IMR-90 (cell line): ENCODE measurements around the gene FNDC3B. TPM values are rescaled to one million over a fixed set of nuclear protein-coding genes. Genes with fewer than 3 reads are reported as not detected.

Experiments used
- ATAC-seq: fragments of 200-7000 bp; cut with Tn5 transposase; 2 replicates; pipeline ENCODE4 v1.9.1; 2020; ENCODE audit warnings: low read depth, mild to moderate bottlenecking, moderate library complexity
- BruUV-seq: library from RNA; stranded (reverse); fragments of 400-500 nt; replicated peaks from 2 replicates; lab custom pipeline; 2021; lab: Mats Ljungman, UMichigan
- CTCF ChIA-PET: fragments of 300-600 bp; formaldehyde crosslinking; extraction: SDS; loops from one replicate; lab custom pipeline; 2021; ENCODE audit warnings: antibody characterized with exemption; lab: Yijun Ruan, JAX
- POLR2A ChIA-PET: fragments of 300-600 bp; sonication (Branson Sonifier 250); formaldehyde crosslinking; loops from one replicate; lab custom pipeline; 2022; ENCODE audit warnings: antibody characterized with exemption; ENCODE audit not compliant: unreplicated experiment; lab: Charles Lee
- DNase-seq: peaks from one replicate; pipeline ENCODE4 v3.0.0; 2013
- H2AFZ ChIP-seq: replicated peaks from 2 replicates; pipeline ENCODE3; 2013; ENCODE audit warnings: low read length, mild to moderate bottlenecking; ENCODE audit not compliant: poor library complexity
- H2AK5ac ChIP-seq: 2 replicates; pipeline ENCODE4 v1.6.1; 2013; ENCODE audit warnings: low read depth, low read length, inconsistent platforms
- H2AK9ac ChIP-seq: replicated peaks from 2 replicates; pipeline ENCODE3; 2013; ENCODE audit warnings: mild to moderate bottlenecking, low read depth, low read length, moderate library complexity; ENCODE audit not compliant: poor library complexity
- H2BK120ac ChIP-seq: 2 replicates; pipeline ENCODE4 v1.6.1; 2013; ENCODE audit warnings: low read depth, low read length, inconsistent platforms
- H2BK15ac ChIP-seq: 3 replicates; pipeline ENCODE4 v1.6.1; 2013; ENCODE audit warnings: low read depth, low read length, inconsistent platforms
- H2BK20ac ChIP-seq: 2 replicates; pipeline ENCODE4 v1.6.1; 2013; ENCODE audit warnings: low read depth, mild to moderate bottlenecking, inconsistent platforms, low read length, moderate library complexity
- H2BK5ac ChIP-seq: 2 replicates; pipeline ENCODE4 v1.6.1; 2013; ENCODE audit warnings: mild to moderate bottlenecking, low read depth, low read length, inconsistent platforms; ENCODE audit not compliant: poor library complexity, severe bottlenecking
- H3K14ac ChIP-seq: replicated peaks from 2 replicates; pipeline ENCODE4 v1.6.1; 2013; ENCODE audit warnings: low read depth, low read length, inconsistent platforms
- H3K18ac ChIP-seq: 2 replicates; pipeline ENCODE4 v1.6.1; 2013; ENCODE audit warnings: low read depth, low read length, control low read depth
- H3K23ac ChIP-seq: 2 replicates; pipeline ENCODE4 v1.6.1; 2013; ENCODE audit warnings: low read depth, low read length, inconsistent platforms
- H3K27ac ChIP-seq: 2 replicates; pipeline ENCODE4 v1.5.1; 2013; ENCODE audit warnings: mild to moderate bottlenecking, control low read depth, low read length; ENCODE audit not compliant: insufficient read depth
- H3K27me3 ChIP-seq: 2 replicates; pipeline ENCODE4 v1.6.1; 2013; ENCODE audit warnings: low read length; ENCODE audit not compliant: control insufficient read depth, insufficient read depth
- H3K36me3 ChIP-seq: 2 replicates; pipeline ENCODE4 v1.6.1; 2013; ENCODE audit warnings: low read length, mixed read lengths; ENCODE audit not compliant: control insufficient read depth, insufficient read depth
- H3K4ac ChIP-seq: 2 replicates; pipeline ENCODE4 v1.6.1; 2013; ENCODE audit warnings: low read depth, low read length, inconsistent platforms
- H3K4me1 ChIP-seq: 2 replicates; pipeline ENCODE4 v1.6.1; 2013; ENCODE audit warnings: low read length, mixed read lengths; ENCODE audit not compliant: control insufficient read depth, insufficient read depth
- H3K4me2 ChIP-seq: 2 replicates; pipeline ENCODE4 v1.6.1; 2013; ENCODE audit warnings: low read depth, mild to moderate bottlenecking, control low read depth, low read length, moderate library complexity
- H3K4me3 ChIP-seq: 2 replicates; pipeline ENCODE4 v1.5.1; 2013; ENCODE audit warnings: low read depth, mild to moderate bottlenecking, control low read depth, low read length, moderate library complexity; ENCODE audit not compliant: insufficient read depth
- H3K56ac ChIP-seq: 2 replicates; pipeline ENCODE4 v1.6.1; 2013; ENCODE audit warnings: low read length, inconsistent platforms; ENCODE audit not compliant: insufficient read depth; ENCODE audit errors: extremely low read depth
- H3K79me1 ChIP-seq, 2 experiments: 2 replicates each; pipeline ENCODE4 v1.6.1; 2013; ENCODE audit warnings: low read length in 2 of 2, inconsistent platforms in 1 of 2, low read depth in 1 of 2
- H3K9ac ChIP-seq: 2 replicates; pipeline ENCODE4 v1.6.1; 2013; ENCODE audit warnings: low read depth, low read length, control low read depth
- H3K9me1 ChIP-seq: 2 replicates; pipeline ENCODE4 v1.6.1; 2013; ENCODE audit warnings: low read length, inconsistent platforms; ENCODE audit not compliant: insufficient read depth
- H3K9me3 ChIP-seq: 2 replicates; pipeline ENCODE4 v1.6.1; 2013; ENCODE audit warnings: low read length; ENCODE audit not compliant: control insufficient read depth, insufficient read depth
- H4K20me1 ChIP-seq: 2 replicates; pipeline ENCODE4 v1.6.1; 2013; ENCODE audit warnings: low read length, inconsistent platforms; ENCODE audit not compliant: insufficient read depth
- H4K5ac ChIP-seq: 2 replicates; pipeline ENCODE4 v1.6.1; 2013; ENCODE audit warnings: mild to moderate bottlenecking, low read depth, low read length, control low read depth
- H4K8ac ChIP-seq, 2 experiments: 2 replicates each; pipeline ENCODE4 v1.6.1; 2013; ENCODE audit warnings: low read depth in 2 of 2, low read length in 2 of 2, control low read depth in 1 of 2, inconsistent platforms in 1 of 2
- H4K91ac ChIP-seq: 2 replicates; pipeline ENCODE4 v1.6.1; 2013; ENCODE audit warnings: low read depth, low read length, inconsistent platforms; ENCODE audit not compliant: insufficient read depth
- BHLHE40 ChIP-seq: fragments of 150-350 bp; IDR thresholded peaks from 2 replicates; pipeline ENCODE4 v1.6.1; 2016; ENCODE audit warnings: mild to moderate bottlenecking, low read depth, low read length
- ELK1 ChIP-seq: fragments of 150-350 bp; IDR thresholded peaks from 2 replicates; pipeline ENCODE4 v1.6.1; 2016; ENCODE audit warnings: low read depth, mild to moderate bottlenecking, low read length, moderate library complexity, borderline replicate concordance
- MAZ ChIP-seq: IDR thresholded peaks from 2 replicates; pipeline ENCODE4 v1.6.1; 2012; ENCODE audit warnings: low read depth, mild to moderate bottlenecking, low read length, improper control_type of control experiment, moderate library complexity, borderline replicate concordance
- POLR2A ChIP-seq: IDR thresholded peaks from 2 replicates; pipeline ENCODE4 v1.6.1; 2012; ENCODE audit warnings: mild to moderate bottlenecking, low read depth, low read length
- SMC3 ChIP-seq: fragments of 150-350 bp; IDR thresholded peaks from 2 replicates; pipeline ENCODE4 v1.6.1; 2016; ENCODE audit warnings: low read depth, mild to moderate bottlenecking, antibody characterized with exemption, low read length, moderate library complexity
- WGBS, 2 experiments: methylation state at CpG; one replicate each; pipeline versions ENCODE4 v1.1.5 to v1.1.7; 2013; ENCODE audit warnings: missing lambda C conversion rate in 2 of 2; ENCODE audit not compliant: insufficient read length in 1 of 2; ENCODE audit errors: extremely low coverage in 2 of 2; 5-methylcytosine and 5-hydroxymethylcytosine counted together
- dilution Hi-C: fragments of 300-500 bp; cut with HindIII; formaldehyde crosslinking; loops from one replicate; pipeline ENCODE4 v1.14.3; 2018; ENCODE audit warnings: low sequenced_read_pairs; ENCODE audit not compliant: unreplicated experiment
- in situ Hi-C: fragments of 300-500 bp; cut with MboI; formaldehyde crosslinking; loops from 3 replicates; pipeline ENCODE4 v1.14.3; 2019; ENCODE audit warnings: low sequenced_read_pairs, inconsistent platforms, mixed read lengths
- intact Hi-C: fragments of 100-400 bp; cut with micrococcal nuclease; formaldehyde crosslinking; loops from 2 replicates; pipeline ENCODE4 v1.10.0; 2022
- polyA plus RNA-seq, 3 experiments: library from polyadenylated mRNA; depleted of rRNA; stranded (reverse); fragments of >200 nt; gene quantifications; 2 replicates each; pipeline ENCODE4 v1.2.3, GENCODE V29; 2012; ENCODE audit warnings: low replicate concordance in 1 of 3
- total RNA-seq: library from RNA; depleted of rRNA; stranded (reverse); fragments of >200 nt; gene quantifications from 2 replicates; pipeline ENCODE4 v1.2.3, GENCODE V29; 2012
- TF ChIP-seq, protein P1 (sequence below): fragments of 150-350 bp; IDR thresholded peaks from 2 replicates; pipeline ENCODE4 v1.6.1; 2017; ENCODE audit warnings: mild to moderate bottlenecking, antibody characterized with exemption, low read length, low read depth

Gene FNDC3B
- total and polyA plus RNA-seq, 2 of the 4 experiments (the other 2 are of a cell fraction) = 23.9 to 150 TPM

DNA sequence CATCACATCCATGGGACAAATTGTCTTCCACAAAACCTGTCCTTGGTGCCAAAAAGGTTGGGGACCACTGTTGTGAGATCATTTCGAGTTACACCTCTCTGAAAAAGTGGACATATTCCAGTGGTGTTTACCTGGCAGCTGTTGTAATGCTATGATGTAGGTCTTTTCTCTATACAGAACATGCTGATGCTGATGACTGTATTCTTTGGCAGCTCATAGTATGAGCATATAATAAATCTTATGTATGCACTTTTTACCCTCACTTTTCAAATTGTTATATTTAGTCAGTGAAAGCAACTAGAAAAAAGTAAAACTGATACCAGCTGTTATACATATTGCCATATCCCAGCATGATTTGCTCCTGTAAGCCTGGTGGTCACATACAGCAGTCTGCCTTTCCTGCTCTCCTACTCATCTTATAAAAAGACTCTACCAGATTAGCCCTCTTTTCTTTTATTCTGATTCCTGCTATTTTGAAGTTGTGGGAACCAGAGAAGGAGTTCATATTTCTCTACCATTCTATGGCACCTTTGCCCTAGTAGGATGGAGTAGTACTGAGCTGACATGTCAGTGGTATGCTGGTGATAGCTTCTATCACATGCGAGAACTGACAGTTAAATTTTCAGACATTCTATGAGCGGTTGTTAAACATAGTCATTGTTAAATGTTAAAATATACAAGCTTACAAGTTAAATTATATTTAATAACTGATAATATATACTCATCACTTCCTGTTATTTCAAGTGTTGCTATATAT lies 128.7 kb downstream of the FNDC3B start:
- Histone ChIP-seq H3K23ac (peak overlapping the region; percentile 29; the same call in 1 of the 2 replicates), H3K56ac (no peak overlapping the region), H3K9ac (no peak overlapping the region; the same call in 1 of the 2 replicates), H2AFZ (no peak overlapping the region), H3K4me1 (peaks cover 24% of the 10 kb centered on the region), H2AK5ac (0 out of 2 replicates have a peak overlapping the region, but pooled peaks have one; percentile 85), H4K20me1 (peaks cover 78% of the 10 kb centered on the region), H2BK120ac (no peak overlapping the region), H3K18ac (peak overlapping the region; percentile 72; the same call in 1 of the 2 replicates), H3K9me3 (no peaks in the 10 kb centered on the region), H3K79me1 (peaks cover 24 to 73% of the 10 kb centered on the region in 2 experiments), H2BK20ac (no peak overlapping the region), H2AK9ac (no peak overlapping the region), H3K36me3 (peaks cover 6% of the 10 kb centered on the region), H3K4me2 (no peak overlapping the region), H3K27me3 (no peaks in the 10 kb centered on the region), H3K9me1 (peaks cover 23% of the 10 kb centered on the region), H3K4me3 (no peak overlapping the region), H2BK5ac (peak overlapping the region; percentile 68), H3K14ac (peak overlapping the region; percentile 59; the same call in 1 of the 2 replicates), H3K27ac (peak overlapping the region; percentile 46), H4K91ac (no peak overlapping the region), H2BK15ac (no peak overlapping the region), H4K8ac (0 out of 4 replicates have a peak overlapping the region, but pooled peaks of 1 of the 2 experiments have one; percentile 46), H4K5ac (no peak overlapping the region), H3K4ac (peak overlapping the region; percentile 32; the same call in 1 of the 2 replicates)
- CTCF ChIA-PET = interaction anchor here (1.4 kb wide), 1 partner anchor 8 kb away, joined by 4 read pairs; no protein-coding TSS in a partner anchor
- TF ChIP-seq MAZ = no peak
- TF ChIP-seq BHLHE40 = no peak
- no peak for TF ChIP-seq SMC3
- TF ChIP-seq, protein P1, sequence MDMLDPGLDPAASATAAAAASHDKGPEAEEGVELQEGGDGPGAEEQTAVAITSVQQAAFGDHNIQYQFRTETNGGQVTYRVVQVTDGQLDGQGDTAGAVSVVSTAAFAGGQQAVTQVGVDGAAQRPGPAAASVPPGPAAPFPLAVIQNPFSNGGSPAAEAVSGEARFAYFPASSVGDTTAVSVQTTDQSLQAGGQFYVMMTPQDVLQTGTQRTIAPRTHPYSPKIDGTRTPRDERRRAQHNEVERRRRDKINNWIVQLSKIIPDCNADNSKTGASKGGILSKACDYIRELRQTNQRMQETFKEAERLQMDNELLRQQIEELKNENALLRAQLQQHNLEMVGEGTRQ = no peak
- TF ChIP-seq POLR2A = no peak
- TF ChIP-seq ELK1 = no peak
- no CpG with 5 or more reads among the region's 3 CpGs for WGBS, 2 experiments
- dilution Hi-C loops (no loop called here), intact Hi-C loops (no loop called here), in situ Hi-C loops (no loop called here)
- POLR2A ChIA-PET = no interaction called here
- BruUV-seq = no TSS peak
- ATAC-seq (0 out of 2 replicates have a peak, but pooled peaks have one; percentile 4), DNase-seq (peak; percentile 70)
